HL-60/S4 treated with retinoic acid at 250 ng/mL for 4 days and 3 days (cell line): Measurements from ENCODE around the gene ADAMTS16.

Experiments used
- in situ Hi-C: fragments of 300-500 bp; cut with MboI; formaldehyde crosslinking; loops from 2 replicates; pipeline ENCODE4 v1.7.0; 2022; ENCODE audit warnings: low sequenced_read_pairs

ADAMTS16 gene

GRCh38 chr5:5369051-5369605 is 229.0 kb downstream of the ADAMTS16 start:
- in situ Hi-C loops, result no loop called here
